Measurements from ENCODE around the gene IMPG1.

IMPG1 gene, protein sequence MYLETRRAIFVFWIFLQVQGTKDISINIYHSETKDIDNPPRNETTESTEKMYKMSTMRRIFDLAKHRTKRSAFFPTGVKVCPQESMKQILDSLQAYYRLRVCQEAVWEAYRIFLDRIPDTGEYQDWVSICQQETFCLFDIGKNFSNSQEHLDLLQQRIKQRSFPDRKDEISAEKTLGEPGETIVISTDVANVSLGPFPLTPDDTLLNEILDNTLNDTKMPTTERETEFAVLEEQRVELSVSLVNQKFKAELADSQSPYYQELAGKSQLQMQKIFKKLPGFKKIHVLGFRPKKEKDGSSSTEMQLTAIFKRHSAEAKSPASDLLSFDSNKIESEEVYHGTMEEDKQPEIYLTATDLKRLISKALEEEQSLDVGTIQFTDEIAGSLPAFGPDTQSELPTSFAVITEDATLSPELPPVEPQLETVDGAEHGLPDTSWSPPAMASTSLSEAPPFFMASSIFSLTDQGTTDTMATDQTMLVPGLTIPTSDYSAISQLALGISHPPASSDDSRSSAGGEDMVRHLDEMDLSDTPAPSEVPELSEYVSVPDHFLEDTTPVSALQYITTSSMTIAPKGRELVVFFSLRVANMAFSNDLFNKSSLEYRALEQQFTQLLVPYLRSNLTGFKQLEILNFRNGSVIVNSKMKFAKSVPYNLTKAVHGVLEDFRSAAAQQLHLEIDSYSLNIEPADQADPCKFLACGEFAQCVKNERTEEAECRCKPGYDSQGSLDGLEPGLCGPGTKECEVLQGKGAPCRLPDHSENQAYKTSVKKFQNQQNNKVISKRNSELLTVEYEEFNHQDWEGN

GRCh38 chr6:76072562-76072961, at the start of gene IMPG1:
IMPG1 (minus strand) TSS chr6:76072662; CDS start chr6:76072488, 174 bp downstream.
- no peak for DNase-seq

GRCh38 chr6:76120302-76120701, 47.8 kb upstream of the IMPG1 start:
- no peak for DNase-seq

GRCh38 chr6:76073281-76073680, 819 bp upstream of the IMPG1 start:
- DNase-seq, result no peak

DNA sequence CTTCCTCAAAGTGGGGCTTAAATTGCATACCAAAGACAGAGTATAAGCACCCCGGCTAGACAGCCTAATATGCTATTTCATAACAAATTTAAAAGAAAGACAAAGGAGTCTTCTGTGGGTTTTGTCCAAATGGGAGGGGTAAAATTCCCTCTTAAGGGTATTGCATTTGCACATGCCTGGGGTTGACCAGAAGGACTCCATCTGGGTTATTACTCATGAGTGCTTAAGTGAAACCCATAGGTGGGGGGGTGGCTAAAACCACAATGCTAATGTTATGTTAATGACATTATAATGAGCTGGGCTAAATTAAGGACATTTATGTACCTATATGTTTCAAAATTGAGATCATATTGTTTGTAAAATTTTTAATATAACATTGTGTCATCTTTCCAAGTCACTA, 15.0 kb downstream of the IMPG1 start:
- no peak for DNase-seq

- no peak for DNase-seq
Observed at GRCh38 chr6:76052314-76052713, 20.1 kb downstream of the IMPG1 start.

GRCh38 chr6:76043690-76044089, 28.8 kb downstream of the IMPG1 start:
- no peak for DNase-seq

- DNase-seq, result no peak
Observed at GRCh38 chr6:76035713-76036112, 36.7 kb downstream of the IMPG1 start.

DNA sequence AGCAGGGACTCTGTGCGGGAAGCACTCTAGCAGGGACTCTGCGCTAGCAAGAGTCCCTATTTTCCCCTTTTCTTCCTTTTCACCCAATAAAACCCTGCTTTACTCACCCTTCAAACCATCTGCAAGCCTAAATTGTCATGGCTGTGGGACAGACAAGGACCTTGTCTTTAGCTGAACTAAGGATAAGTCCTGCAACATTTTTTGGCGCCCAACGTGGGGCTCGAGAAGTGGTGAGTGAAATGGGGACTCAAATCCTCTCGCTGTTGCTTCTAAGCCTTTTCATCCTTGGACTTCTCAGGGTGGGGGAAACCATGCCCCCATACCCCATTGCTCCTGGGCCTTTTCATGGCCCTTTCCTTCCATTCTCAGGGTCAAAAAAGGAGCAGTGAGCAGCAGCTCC, 46.4 kb downstream of the IMPG1 start:
- DNase-seq, result no peak

DNA sequence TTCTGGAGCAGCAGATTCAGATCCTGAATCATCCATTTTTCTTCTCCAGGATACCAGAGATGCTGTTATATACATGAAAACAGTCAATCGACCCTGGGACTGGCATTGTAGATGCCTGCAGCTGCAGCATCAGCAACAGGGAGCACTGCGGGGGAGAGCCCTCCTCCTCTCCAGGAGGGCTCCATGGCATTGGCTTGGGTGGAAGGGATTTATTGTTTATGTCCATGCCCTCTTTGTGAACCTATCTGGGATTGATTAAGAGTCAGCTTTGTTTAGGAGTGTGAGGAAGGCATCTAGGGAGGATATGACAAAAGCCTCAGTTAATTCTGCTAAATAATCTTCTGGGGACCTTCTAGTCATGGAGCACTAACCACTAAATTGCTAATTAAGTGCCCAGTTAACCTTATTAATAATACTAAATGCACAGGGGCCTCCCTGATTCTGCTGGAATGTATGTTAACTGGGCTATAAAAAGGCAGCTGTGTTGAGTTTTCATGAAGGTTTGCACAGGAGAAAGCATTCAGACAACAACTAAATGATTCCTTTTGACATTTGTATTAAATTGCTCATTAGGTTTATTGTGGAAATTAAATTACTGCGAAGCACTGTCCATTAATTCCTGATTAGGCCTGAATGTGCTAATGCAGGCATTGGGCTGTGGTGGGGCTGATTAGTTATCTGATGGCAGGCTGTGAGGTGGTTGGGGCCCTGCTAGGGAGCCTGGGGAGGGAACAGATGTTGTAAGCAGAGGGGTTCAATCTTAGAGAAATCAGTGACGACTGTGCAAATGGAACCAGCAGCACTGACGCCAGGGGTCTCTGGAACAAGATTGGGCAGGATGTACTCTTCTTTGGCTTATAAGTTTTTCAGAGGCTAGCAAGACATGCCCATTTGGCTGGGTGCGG, 57.6 kb downstream of the IMPG1 start:
- DNase-seq, result no peak

GRCh38 chr6:76004202-76004601, 68.3 kb downstream of the IMPG1 start:
- no peak for DNase-seq

DNA sequence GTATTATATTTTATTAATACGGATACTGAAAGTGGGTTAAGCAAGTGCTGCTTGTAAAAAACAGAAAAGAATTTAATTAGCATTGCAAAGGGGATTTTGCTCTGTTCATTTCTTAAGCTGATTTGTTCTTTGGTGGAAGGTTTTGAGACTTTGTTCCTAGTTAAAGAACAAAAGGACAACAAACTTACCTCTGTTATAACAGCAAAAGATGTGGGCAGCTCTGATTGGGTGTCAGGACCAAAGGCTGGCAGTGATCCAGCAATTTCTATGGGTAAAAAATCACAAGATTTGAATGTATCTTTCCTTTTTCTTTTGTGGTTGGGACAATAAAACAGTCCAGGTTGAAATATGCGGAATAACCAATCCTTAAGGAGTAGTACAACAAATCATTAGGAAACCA, 68.8 kb downstream of the IMPG1 start:
- DNase-seq, result no peak

DNA sequence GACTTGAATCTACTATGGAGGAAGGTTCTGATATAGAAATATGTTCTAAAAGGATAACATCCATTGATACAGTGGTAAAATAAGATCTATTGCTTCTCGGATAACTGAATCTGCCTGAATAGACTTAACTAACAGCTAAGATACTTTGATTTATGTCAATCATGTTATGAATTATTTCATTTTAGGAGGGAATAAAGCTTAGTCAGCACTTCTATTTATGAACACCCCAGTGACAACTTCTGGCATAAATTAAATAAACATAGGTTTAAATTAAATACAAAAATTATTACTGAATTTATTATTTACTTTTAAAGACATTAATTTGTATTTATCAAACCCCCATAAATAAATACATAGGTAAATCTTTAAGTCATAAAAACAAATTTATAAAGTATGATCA, 69.3 kb downstream of the IMPG1 start:
- DNase-seq, result no peak

DNA sequence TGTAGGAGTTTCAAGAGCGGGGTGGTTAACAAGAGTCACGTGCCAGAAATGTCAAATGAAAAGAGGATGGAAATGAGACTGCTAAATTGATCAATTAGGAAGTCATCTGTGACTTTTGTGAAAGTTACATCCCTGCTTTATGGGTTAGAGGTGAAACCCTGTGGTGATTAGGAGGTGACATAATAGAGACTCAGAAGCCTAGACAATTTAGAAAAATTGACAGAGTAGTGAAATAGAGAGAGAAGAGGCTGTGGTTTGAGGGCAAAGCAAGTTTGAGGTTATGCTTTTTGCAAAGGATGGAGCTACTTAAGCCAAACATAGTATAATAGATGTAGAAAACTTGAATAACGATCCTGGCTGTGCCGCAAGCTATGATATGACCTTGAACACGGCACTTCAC, 71.8 kb downstream of the IMPG1 start:
- DNase-seq, result no peak

DNA sequence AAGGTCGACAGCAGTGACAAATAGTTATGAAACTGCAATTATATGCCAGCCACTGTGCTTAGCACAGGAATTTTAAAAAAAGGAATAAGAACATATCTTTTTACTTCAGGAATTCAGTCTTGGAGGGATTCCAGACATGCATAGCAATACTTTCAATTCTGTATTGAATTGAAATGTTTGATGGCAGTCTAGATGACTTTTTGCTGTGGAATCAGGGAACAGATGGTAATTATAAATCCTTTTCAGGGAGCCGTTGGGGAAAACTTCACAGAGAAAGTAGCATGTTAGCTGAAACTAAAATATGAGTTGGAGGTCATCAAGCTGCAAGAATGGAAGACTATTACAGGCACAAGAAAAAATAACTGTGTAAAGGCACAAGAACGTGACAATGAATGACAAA, 74.8 kb downstream of the IMPG1 start:
- no peak for DNase-seq

DNA sequence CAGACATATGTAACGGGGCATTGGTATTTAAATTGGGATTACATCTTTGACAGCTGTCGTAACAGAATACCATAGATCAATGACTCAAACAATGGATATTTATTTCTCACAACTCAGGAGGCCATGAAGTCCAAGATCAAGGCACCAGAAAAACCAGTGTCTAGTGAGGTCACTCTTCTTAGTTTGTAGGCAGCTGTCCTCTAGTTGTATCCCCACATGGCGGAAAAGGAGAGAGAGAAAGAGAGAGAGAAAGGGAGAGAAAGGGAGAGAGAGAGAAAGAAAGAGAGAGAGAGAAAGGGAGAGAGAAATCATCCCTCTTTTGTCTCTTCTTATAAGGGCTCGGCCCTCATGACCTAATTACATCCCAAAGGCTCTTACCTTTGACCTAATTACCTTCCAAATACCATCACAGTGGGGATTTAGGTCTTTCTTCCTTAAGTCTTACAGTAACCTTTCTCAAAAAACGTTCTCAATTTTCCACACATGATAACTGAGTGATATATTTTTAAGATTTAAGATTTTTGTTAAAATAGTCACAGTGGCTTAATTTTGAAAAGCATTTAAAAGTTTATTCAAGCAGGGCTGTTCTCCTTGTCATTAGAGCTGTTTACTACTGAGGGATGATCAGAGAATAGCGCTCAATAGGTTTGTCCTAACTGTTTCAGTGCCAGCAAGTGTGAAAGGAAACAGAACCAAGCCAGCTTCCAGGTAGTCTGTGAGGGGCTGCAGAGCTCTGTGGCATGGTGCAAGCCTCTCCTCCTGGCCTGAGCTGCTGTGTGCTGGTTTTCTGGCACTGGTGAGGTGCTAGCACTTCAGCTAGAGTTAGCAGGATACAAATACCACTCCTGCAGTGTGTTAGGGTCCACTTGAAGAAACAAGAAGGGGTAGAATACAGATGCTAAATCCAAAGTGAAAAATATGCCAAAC, 79.0 kb downstream of the IMPG1 start:
- no peak for DNase-seq

DNA sequence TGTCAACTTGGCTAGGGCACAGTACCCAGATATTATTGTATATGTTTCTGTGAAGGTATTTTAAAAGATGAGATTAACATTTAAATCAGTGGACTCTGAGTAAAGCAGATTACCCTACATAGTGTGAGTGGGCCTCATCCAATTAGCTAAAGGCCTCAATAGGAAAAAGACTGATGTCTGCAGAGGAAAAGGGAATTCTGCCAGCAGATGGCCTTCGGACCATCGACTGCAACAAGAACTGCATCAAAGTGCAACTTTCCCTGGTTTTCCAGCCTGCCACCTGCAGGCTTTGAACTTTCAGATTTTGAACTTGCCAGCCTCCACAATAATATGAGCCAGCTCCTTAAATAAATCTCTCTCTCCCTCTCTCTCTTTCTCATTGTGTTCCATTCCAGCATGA, 80.5 kb downstream of the IMPG1 start:
- DNase-seq, result no peak

DNA sequence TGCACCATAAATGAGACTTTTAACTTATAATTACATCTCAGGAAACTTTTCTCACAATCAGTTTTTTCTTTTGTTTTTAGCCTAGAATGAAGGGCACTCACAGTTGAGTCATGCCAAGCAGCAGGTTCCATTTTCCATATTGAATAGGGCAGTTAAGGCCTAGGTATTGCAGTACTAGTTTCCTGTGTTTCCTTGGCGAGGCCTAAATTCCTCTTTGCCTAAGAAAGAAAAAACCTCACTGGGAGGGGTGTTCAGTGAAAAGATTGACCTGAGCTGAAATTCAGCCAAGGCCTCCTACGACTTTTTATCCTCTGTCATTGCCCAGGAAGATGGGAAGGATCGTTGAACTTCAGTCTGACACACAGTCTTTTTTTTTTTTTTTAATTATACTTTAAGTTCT, 85.5 kb downstream of the IMPG1 start:
- DNase-seq, result no peak

DNA sequence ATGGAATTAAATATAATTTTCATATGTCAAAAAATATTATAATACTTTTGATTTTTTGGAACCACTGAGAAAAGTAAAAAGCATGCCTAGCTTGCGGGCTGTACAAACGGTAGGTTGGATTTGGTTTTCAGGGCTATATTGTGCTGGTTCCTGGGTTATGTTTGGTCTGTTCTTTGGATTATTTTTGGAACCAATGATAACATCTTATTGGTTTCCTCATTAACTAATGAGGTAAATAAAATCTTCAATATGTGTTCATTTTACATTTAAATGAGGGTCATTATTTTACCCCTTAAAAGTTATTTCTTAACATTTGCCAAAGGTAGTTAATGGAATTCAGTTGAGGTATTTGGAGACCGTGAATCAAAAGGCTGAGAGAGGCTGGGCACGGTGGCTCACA, 96.6 kb downstream of the IMPG1 start:
- DNase-seq, result no peak

- DNase-seq, result no peak
Observed at GRCh38 chr6:75970093-75970492, 102.4 kb downstream of the IMPG1 start.

DNA sequence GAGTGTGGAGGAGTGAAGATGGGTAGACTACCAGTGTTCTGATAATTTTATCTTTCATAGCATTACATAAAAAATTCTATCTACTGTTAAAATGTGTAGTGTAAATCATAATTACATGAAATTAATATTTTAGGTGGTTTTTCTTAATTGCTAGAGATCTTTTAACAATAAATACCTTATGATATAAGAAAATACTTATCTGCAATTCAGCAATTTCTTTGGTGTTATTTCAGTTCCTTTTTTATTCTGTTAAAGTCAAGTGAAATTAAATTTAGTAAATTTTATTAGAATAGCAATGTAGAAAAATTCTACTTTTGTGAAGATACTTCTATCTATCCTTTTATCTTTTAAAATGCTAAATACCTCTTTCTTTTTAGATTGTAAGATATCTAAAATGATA, 104.3 kb downstream of the IMPG1 start:
- no peak for DNase-seq

- no peak for DNase-seq
Observed at GRCh38 chr6:75963569-75963968, 108.9 kb downstream of the IMPG1 start.

- DNase-seq, result no peak
Observed at GRCh38 chr6:75952128-75952527, 120.3 kb downstream of the IMPG1 start.

All from NCI-H446 (cell line).